ENCODE measurements around the gene TFCP2.

Gene TFCP2

DNA sequence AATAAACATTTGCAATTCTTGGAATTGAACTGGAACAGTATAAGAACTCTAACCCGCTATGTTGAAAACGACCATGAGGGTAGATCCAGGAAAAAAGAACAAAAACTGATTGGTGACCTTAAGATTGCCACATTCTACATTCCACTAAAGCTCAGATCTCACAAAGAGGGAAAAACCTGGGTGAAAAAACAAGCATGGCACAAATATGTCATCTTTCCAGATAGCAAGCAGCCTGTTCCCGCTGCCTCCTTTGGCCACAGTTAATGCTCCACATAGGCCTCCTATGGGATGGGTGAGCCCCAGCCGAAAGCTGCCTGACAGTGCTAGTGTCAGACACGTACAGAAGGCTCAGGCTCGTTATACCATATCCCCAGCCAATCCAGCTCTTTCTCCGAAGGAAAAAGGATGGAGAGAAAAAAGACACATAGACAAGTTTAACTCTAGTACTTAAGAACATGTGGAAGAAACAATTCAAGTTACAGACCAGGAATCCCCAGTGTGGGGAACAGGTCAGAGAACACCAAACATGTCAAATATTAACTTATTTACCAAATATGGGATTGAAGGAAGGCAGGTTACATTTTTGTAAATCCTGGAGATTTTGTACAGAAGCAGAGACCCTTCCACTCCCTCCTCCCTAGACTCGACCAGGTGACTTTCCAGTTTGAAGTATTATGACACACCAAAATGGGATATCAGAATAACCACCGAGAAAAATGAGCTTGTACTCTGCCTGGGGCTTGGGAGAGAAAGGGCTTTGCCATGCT, 110.1 kb downstream of the TFCP2 start:
- Histone ChIP-seq H3K27ac (no peak overlapping the region), H3K79me2 (ENCODE audit: insufficient read depth, low read depth) (no peaks in the 10 kb centered on the region), H3K36me3 (ENCODE audit: insufficient read depth) (no peaks in the 10 kb centered on the region), H3K27me3 (ENCODE audit: insufficient read depth, low read depth) (no peaks in the 10 kb centered on the region), H4K20me1 (ENCODE audit: insufficient read depth) (no peaks in the 10 kb centered on the region), H3K4me2 (no peak overlapping the region), H2AFZ (ENCODE audit: low read depth) (no peak overlapping the region), H3K4me1 (ENCODE audit: low read depth, poor library complexity, severe bottlenecking) (peaks cover 18% of the 10 kb centered on the region), H3K4me3 (IDR thresholded peaks at IDR 0.05; ENCODE audit: insufficient read depth, low read depth, low read length) (no peak overlapping the region), H3K9ac (no peak overlapping the region)
- TF ChIP-seq, protein P1, sequence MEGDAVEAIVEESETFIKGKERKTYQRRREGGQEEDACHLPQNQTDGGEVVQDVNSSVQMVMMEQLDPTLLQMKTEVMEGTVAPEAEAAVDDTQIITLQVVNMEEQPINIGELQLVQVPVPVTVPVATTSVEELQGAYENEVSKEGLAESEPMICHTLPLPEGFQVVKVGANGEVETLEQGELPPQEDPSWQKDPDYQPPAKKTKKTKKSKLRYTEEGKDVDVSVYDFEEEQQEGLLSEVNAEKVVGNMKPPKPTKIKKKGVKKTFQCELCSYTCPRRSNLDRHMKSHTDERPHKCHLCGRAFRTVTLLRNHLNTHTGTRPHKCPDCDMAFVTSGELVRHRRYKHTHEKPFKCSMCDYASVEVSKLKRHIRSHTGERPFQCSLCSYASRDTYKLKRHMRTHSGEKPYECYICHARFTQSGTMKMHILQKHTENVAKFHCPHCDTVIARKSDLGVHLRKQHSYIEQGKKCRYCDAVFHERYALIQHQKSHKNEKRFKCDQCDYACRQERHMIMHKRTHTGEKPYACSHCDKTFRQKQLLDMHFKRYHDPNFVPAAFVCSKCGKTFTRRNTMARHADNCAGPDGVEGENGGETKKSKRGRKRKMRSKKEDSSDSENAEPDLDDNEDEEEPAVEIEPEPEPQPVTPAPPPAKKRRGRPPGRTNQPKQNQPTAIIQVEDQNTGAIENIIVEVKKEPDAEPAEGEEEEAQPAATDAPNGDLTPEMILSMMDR (conservative IDR thresholded peaks at IDR 0.05; ENCODE audit: low read depth, low read length), result no peak

DNA sequence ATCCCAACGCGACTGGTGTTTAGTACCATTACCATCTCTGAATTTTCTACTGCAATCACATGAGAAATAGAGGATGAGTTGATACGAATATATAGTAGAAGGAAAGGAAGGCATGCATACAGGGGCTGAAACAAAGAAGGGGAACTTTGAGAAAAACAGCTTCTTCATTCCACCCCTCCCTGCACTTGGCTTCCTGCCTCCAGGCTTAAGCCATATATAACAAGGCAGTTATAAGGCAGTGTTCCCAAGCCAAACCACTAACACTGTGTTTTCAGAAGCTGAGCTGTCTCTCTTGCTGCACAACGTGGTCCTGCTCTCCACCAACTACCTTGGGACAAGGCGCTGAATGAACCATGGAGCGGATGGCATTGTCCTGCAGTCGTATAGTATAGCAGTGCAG, 113.8 kb downstream of the TFCP2 start:
- no peaks in the 10 kb centered on the region for H3K4me1 ChIP-seq (ENCODE audit: low read depth, poor library complexity, severe bottlenecking)
- no peaks in the 10 kb centered on the region for H4K20me1 ChIP-seq (ENCODE audit: insufficient read depth)
- no peak overlapping the region for H2AFZ ChIP-seq (ENCODE audit: low read depth)
- H3K36me3 ChIP-seq (ENCODE audit: insufficient read depth), result peaks cover 5% of the 10 kb centered on the region; the same call in 1 of the 2 replicates
- TF ChIP-seq, protein P1 (conservative IDR thresholded peaks at IDR 0.05; ENCODE audit: low read depth, low read length), result no peak
- H3K27me3 ChIP-seq (ENCODE audit: insufficient read depth, low read depth), result no peaks in the 10 kb centered on the region
- no peak overlapping the region for H3K9ac ChIP-seq
- H3K4me3 ChIP-seq (IDR thresholded peaks at IDR 0.05; ENCODE audit: insufficient read depth, low read depth, low read length), result no peak overlapping the region
- H3K27ac ChIP-seq, result no peak overlapping the region
- no peaks in the 10 kb centered on the region for H3K79me2 ChIP-seq (ENCODE audit: insufficient read depth, low read depth)
- no peak overlapping the region for H3K4me2 ChIP-seq

DNA sequence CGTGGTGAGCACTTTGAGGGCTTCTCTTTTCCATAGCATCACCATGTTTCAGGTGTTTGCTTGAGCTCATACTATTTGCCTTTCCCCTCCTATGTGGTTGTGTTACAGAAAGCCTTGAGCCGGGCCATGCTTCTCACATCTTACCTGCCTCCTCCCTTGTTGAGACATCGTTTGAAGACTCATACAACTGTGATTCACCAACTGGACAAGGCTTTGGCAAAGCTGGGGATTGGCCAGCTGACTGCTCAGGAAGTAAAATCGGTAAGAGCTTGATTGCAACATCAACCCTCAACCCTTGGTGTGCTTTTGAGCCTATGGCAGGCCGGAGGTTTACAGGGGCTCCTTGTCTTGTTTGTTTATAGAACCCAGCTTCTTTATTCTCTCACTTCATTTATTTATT, 116.7 kb downstream of the TFCP2 start:
- H3K4me2 ChIP-seq, result no peak overlapping the region
- no peaks in the 10 kb centered on the region for H3K79me2 ChIP-seq (ENCODE audit: insufficient read depth, low read depth)
- H3K4me3 ChIP-seq (IDR thresholded peaks at IDR 0.05; ENCODE audit: insufficient read depth, low read depth, low read length), result no peak overlapping the region
- peaks cover 14% of the 10 kb centered on the region for H3K4me1 ChIP-seq (ENCODE audit: low read depth, poor library complexity, severe bottlenecking)
- no peak overlapping the region for H2AFZ ChIP-seq (ENCODE audit: low read depth)
- TF ChIP-seq, protein P1 (conservative IDR thresholded peaks at IDR 0.05; ENCODE audit: low read depth, low read length), result no peak
- H4K20me1 ChIP-seq (ENCODE audit: insufficient read depth), result no peaks in the 10 kb centered on the region
- H3K27ac ChIP-seq, result no peak overlapping the region
- no peak overlapping the region for H3K9ac ChIP-seq
- peaks cover 5% of the 10 kb centered on the region; the same call in 1 of the 2 replicates for H3K36me3 ChIP-seq (ENCODE audit: insufficient read depth)
- no peaks in the 10 kb centered on the region for H3K27me3 ChIP-seq (ENCODE audit: insufficient read depth, low read depth)

DNA sequence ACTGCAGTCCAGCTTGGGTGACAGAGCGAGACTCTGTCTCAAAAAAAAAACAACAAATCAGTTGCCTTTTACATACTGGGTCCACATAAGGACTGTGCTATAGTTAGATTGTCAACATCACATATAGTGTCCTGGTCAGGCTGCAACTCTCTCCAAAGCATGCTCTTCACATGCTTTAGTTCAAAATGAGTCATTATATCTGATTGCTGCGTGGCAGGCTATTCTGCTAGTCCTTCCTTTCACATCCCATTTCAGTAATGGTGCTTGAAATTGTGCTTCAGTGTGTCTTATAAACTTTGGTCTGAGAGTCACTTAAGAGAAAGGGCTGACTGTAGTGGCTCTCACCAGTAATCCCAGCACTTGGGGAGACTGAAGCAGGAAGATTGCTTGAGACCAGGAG, 117.9 kb downstream of the TFCP2 start:
- H3K79me2 ChIP-seq (ENCODE audit: insufficient read depth, low read depth), result peaks cover 6% of the 10 kb centered on the region; the same call in 1 of the 2 replicates
- no peak overlapping the region for H3K4me2 ChIP-seq
- H3K9ac ChIP-seq, result no peak overlapping the region
- no peaks in the 10 kb centered on the region for H4K20me1 ChIP-seq (ENCODE audit: insufficient read depth)
- H3K36me3 ChIP-seq (ENCODE audit: insufficient read depth), result peaks cover 5% of the 10 kb centered on the region; the same call in 1 of the 2 replicates
- H2AFZ ChIP-seq (ENCODE audit: low read depth), result no peak overlapping the region
- TF ChIP-seq, protein P1 (conservative IDR thresholded peaks at IDR 0.05; ENCODE audit: low read depth, low read length), result no peak
- no peak overlapping the region for H3K27ac ChIP-seq
- peaks cover 26% of the 10 kb centered on the region for H3K4me1 ChIP-seq (ENCODE audit: low read depth, poor library complexity, severe bottlenecking)
- H3K27me3 ChIP-seq (ENCODE audit: insufficient read depth, low read depth), result no peaks in the 10 kb centered on the region
- H3K4me3 ChIP-seq (IDR thresholded peaks at IDR 0.05; ENCODE audit: insufficient read depth, low read depth, low read length), result no peak overlapping the region

Measured in KMS-11 (cell line).